ENCODE measurements around the gene MAP4K4.

MAP4K4 gene

GRCh38 chr2:101844055-101844635, 146.6 kb downstream of the MAP4K4 start:
- Histone ChIP-seq H3K4me1 (ENCODE audit: low read length) (no peaks in the 10 kb centered on the region), H4K20me1 (ENCODE audit: insufficient read depth, low read length) (no peaks in the 10 kb centered on the region), H3K79me2 (ENCODE audit: low read length) (no peaks in the 10 kb centered on the region), H3K27me3 (replicated peaks; ENCODE audit: insufficient read depth, low read length) (no peaks in the 10 kb centered on the region), H3K9me2 (replicated peaks; ENCODE audit: insufficient read depth, low read length) (no peaks in the 10 kb centered on the region), H3K27ac (ENCODE audit: low read length) (no peak overlapping the region), H2AFZ (ENCODE audit: low read length) (no peak overlapping the region), H3K4me2 (ENCODE audit: low read depth, low read length) (no peak overlapping the region), H3K9me3 (replicated peaks; ENCODE audit: insufficient read depth, low read length) (no peaks in the 10 kb centered on the region), H3K36me3 (replicated peaks; ENCODE audit: insufficient read depth, low read length) (no peaks in the 10 kb centered on the region), H3K9ac (ENCODE audit: low read length) (no peak overlapping the region), H3F3A (ENCODE audit: insufficient read depth, low read length) (no peaks in the 10 kb centered on the region), H3K4me3 (ENCODE audit: low read length) (no peak overlapping the region)
- TF ChIP-seq, protein P1, sequence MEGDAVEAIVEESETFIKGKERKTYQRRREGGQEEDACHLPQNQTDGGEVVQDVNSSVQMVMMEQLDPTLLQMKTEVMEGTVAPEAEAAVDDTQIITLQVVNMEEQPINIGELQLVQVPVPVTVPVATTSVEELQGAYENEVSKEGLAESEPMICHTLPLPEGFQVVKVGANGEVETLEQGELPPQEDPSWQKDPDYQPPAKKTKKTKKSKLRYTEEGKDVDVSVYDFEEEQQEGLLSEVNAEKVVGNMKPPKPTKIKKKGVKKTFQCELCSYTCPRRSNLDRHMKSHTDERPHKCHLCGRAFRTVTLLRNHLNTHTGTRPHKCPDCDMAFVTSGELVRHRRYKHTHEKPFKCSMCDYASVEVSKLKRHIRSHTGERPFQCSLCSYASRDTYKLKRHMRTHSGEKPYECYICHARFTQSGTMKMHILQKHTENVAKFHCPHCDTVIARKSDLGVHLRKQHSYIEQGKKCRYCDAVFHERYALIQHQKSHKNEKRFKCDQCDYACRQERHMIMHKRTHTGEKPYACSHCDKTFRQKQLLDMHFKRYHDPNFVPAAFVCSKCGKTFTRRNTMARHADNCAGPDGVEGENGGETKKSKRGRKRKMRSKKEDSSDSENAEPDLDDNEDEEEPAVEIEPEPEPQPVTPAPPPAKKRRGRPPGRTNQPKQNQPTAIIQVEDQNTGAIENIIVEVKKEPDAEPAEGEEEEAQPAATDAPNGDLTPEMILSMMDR (IDR thresholded peaks at IDR 0.05; ENCODE audit: low read length): no peak
- TF ChIP-seq EZH2phosphoT487 (IDR thresholded peaks at IDR 0.05; ENCODE audit: low read length): no peak
- TF ChIP-seq EZH2 (optimal IDR thresholded peaks at IDR 0.05; ENCODE audit: low read depth, low read length): no peak
- DNase-seq: no peak

DNA sequence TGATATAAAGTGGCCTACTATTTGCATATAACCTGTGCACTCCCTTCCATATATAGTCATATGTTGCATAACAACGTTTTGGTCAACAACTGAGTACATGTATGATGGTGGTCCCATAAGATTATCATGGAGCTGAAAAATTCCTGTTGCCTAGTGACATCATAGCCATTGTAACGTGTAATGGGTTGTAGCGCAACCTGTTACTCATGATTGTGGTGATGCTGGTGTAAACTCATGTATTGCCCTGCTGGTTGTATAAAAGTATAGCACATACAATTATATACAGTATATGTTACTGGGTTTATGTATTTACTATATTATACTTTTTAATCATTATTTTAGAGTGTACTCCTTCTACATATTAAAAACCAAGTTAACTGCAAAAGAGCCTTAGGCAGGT, 149.5 kb downstream of the MAP4K4 start:
- TF ChIP-seq EZH2 (optimal IDR thresholded peaks at IDR 0.05; ENCODE audit: low read depth, low read length): no peak
- no peak for TF ChIP-seq EZH2phosphoT487 (IDR thresholded peaks at IDR 0.05; ENCODE audit: low read length)
- TF ChIP-seq, protein P1 (IDR thresholded peaks at IDR 0.05; ENCODE audit: low read length): no peak
- Histone ChIP-seq H3K27ac (ENCODE audit: low read length) (no peak overlapping the region), H3K27me3 (replicated peaks; ENCODE audit: insufficient read depth, low read length) (no peaks in the 10 kb centered on the region), H3K4me3 (ENCODE audit: low read length) (no peak overlapping the region), H3K9me2 (replicated peaks; ENCODE audit: insufficient read depth, low read length) (no peaks in the 10 kb centered on the region), H3K4me2 (ENCODE audit: low read depth, low read length) (no peak overlapping the region), H4K20me1 (ENCODE audit: insufficient read depth, low read length) (no peaks in the 10 kb centered on the region), H2AFZ (ENCODE audit: low read length) (no peak overlapping the region), H3K9ac (ENCODE audit: low read length) (no peak overlapping the region), H3F3A (ENCODE audit: insufficient read depth, low read length) (no peaks in the 10 kb centered on the region), H3K36me3 (replicated peaks; ENCODE audit: insufficient read depth, low read length) (no peaks in the 10 kb centered on the region), H3K9me3 (replicated peaks; ENCODE audit: insufficient read depth, low read length) (no peaks in the 10 kb centered on the region), H3K79me2 (ENCODE audit: low read length) (no peaks in the 10 kb centered on the region), H3K4me1 (ENCODE audit: low read length) (no peaks in the 10 kb centered on the region)
- no peak for DNase-seq

GRCh38 chr2:101847661-101848339, 150.3 kb downstream of the MAP4K4 start:
- Histone ChIP-seq H3K27me3 (replicated peaks; ENCODE audit: insufficient read depth, low read length) (no peaks in the 10 kb centered on the region), H3F3A (ENCODE audit: insufficient read depth, low read length) (no peaks in the 10 kb centered on the region), H3K4me1 (ENCODE audit: low read length) (no peaks in the 10 kb centered on the region), H3K4me2 (ENCODE audit: low read depth, low read length) (no peak overlapping the region), H3K9ac (ENCODE audit: low read length) (no peak overlapping the region), H3K36me3 (replicated peaks; ENCODE audit: insufficient read depth, low read length) (no peaks in the 10 kb centered on the region), H2AFZ (ENCODE audit: low read length) (no peak overlapping the region), H3K9me2 (replicated peaks; ENCODE audit: insufficient read depth, low read length) (no peaks in the 10 kb centered on the region), H3K4me3 (ENCODE audit: low read length) (no peak overlapping the region), H3K79me2 (ENCODE audit: low read length) (no peaks in the 10 kb centered on the region), H3K9me3 (replicated peaks; ENCODE audit: insufficient read depth, low read length) (no peaks in the 10 kb centered on the region), H4K20me1 (ENCODE audit: insufficient read depth, low read length) (no peaks in the 10 kb centered on the region), H3K27ac (ENCODE audit: low read length) (no peak overlapping the region)
- TF ChIP-seq, protein P1 (IDR thresholded peaks at IDR 0.05; ENCODE audit: low read length): no peak
- no peak for TF ChIP-seq EZH2 (optimal IDR thresholded peaks at IDR 0.05; ENCODE audit: low read depth, low read length)
- no peak for TF ChIP-seq EZH2phosphoT487 (IDR thresholded peaks at IDR 0.05; ENCODE audit: low read length)
- DNase-seq: no peak
